Sigmoid colon (tissue), 7 donors: ENCODE results near the gene ANKRD13C. TPM values are rescaled to one million over a fixed set of nuclear protein-coding genes. Genes with fewer than 3 reads are reported as not detected.
A peak's percentile ranks its signal among the peaks of the same experiment; 100 is the strongest.

Experiments used
- DNase-seq: peaks from one replicate; pipeline ENCODE4 v3.0.0-alpha.2; 2019
- H3K27ac ChIP-seq, 4 donors: fragments of 200-600 bp; sonication (generic); one replicate each; pipeline ENCODE4 v1.5.1; 2016 to 2019; ENCODE audit warnings: mild to moderate bottlenecking in 1 of 4
- H3K27me3 ChIP-seq, 3 donors: fragments of 200-600 bp; sonication (generic); one replicate each; pipeline ENCODE4 v1.5.1; 2019; ENCODE audit warnings: mild to moderate bottlenecking in 1 of 3
- H3K36me3 ChIP-seq, 4 donors: fragments of 200-600 bp; sonication (generic); one replicate each; pipeline ENCODE4 v1.5.1; 2016 to 2019
- H3K4me1 ChIP-seq, 4 donors: fragments of 200-600 bp; sonication (generic); one replicate each; pipeline ENCODE4 v1.5.1; 2017 to 2019
- H3K4me3 ChIP-seq, 4 donors: fragments of 200-600 bp; sonication (generic); one replicate each; pipeline ENCODE4 v1.5.1; 2017 to 2019; ENCODE audit warnings: mild to moderate bottlenecking in 2 of 4, moderate library complexity in 1 of 4
- H3K9me3 ChIP-seq, 4 donors: fragments of 200-600 bp in 3 of 4; sonication (generic) in 3 of 4; one replicate each; pipeline versions ENCODE4 v1.5.1 to v1.6.1; 2013 to 2019
- EP300 ChIP-seq, 4 donors: sonication (generic); formaldehyde crosslinking; IDR thresholded peaks; one replicate each; pipeline ENCODE4 v1.6.1; 2017; ENCODE audit warnings: antibody characterized with exemption in 4 of 4
- POLR2A ChIP-seq, 2 donors: fragments of 450-650 bp; IDR thresholded peaks; one replicate each; pipeline ENCODE4 v1.6.1; 2016; ENCODE audit warnings: antibody characterized with exemption in 2 of 2, mild to moderate bottlenecking in 2 of 2, moderate library complexity in 2 of 2
- POLR2AphosphoS5 ChIP-seq, 4 donors: sonication (generic); formaldehyde crosslinking; IDR thresholded peaks; one replicate each; pipeline ENCODE4 v1.6.1; 2017; ENCODE audit warnings: antibody characterized with exemption in 4 of 4
- WGBS, 2 donors: extraction: QIAGEN DNeasy Blood & Tissue Kit; methylation state at CpG; one replicate each; pipeline ENCODE4 v1.1.7; 2013; 5-methylcytosine and 5-hydroxymethylcytosine counted together
- intact Hi-C: fragments of 100-400 bp; cut with DNase I; formaldehyde crosslinking; loops from one replicate; pipeline ENCODE4 v1.15.1; 2023
- polyA plus RNA-seq, 3 donors: library from polyadenylated mRNA; stranded (reverse); fragments of 200-250 nt; gene quantifications; one replicate each; pipeline ENCODE4 v1.2.3, GENCODE V29; 2013
- total RNA-seq, 4 donors: library from RNA; depleted of rRNA; stranded (reverse); fragments of >200 nt; gene quantifications; one replicate each; pipeline ENCODE4 v1.1.0, GENCODE V29; 2016
- TF ChIP-seq, protein P1 (sequence below), 4 experiments: fragments of 450-650 bp in 3 of 4; fragments of 200-600 bp in 1 of 4; IDR thresholded peaks; one replicate each; pipeline ENCODE4 v1.5.1; 2016 to 2019; ENCODE audit warnings: antibody characterized with exemption in 4 of 4, mild to moderate bottlenecking in 3 of 4, moderate library complexity in 2 of 4
- donor health status: healthy with polysubstance abuse.
- donor health status: Bipolar disorder and iron deficiency.
- donor health status: healthy.

Gene ANKRD13C, protein sequence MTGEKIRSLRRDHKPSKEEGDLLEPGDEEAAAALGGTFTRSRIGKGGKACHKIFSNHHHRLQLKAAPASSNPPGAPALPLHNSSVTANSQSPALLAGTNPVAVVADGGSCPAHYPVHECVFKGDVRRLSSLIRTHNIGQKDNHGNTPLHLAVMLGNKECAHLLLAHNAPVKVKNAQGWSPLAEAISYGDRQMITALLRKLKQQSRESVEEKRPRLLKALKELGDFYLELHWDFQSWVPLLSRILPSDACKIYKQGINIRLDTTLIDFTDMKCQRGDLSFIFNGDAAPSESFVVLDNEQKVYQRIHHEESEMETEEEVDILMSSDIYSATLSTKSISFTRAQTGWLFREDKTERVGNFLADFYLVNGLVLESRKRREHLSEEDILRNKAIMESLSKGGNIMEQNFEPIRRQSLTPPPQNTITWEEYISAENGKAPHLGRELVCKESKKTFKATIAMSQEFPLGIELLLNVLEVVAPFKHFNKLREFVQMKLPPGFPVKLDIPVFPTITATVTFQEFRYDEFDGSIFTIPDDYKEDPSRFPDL
- total RNA-seq (10 to 100 TPM; 22.8 to 34.2 (median 28.5) TPM), polyA plus RNA-seq (10 to 100 TPM; 10.6 to 15.6 (median 12.3) TPM)

DNA sequence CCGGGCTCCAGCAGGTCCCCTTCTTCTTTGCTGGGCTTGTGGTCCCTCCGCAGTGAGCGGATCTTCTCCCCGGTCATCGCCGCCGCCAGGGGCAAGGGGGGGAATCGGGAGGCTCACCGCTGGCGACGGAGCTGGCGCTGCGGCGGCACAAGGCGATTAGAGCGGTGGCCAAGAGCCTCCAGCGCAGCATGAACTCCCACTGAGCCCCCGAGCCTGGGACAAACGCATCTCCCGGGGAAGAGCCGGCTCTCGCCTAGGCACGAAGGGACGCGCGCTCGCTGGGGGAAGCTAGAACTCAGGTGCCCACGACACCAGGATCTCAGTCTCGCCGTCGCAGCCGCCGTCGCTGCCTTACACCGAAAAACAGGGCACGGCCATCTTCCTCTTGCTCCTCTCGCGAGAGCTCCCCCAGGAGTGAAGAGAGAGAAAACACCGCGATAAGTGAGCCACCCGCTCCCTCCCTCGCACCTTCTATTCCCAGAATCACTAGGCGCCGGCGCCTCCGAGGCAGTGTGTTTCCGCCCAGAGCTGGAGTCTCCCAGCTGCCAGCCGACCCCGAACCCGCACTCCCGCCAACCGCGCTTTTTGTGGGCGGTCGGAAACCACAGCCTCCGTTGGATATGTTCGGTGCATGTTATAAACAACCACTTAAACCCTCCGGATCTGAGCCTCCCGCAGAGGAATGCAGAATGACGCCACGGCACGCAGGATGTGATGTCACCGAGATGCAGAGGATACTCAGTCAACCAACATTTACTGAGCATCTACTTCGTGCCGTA is at the start of gene ANKRD13C:
TSS of gene ANKRD13C (minus strand) at position 391 of the 779 bp plus-strand sequence. CDS start at position 77, 314 bp downstream.
- Histone ChIP-seq H3K36me3 (no peaks in the 10 kb centered on the region), H3K4me1 (peaks cover 0 to 49% (median 48%) of the 10 kb centered on the region in 4 donors), H3K27ac (peak within 1 kb of the TSS; percentile 92 to 95 (median 92)), H3K9me3 (no peaks in the 10 kb centered on the region), H3K27me3 (no peaks in the 10 kb centered on the region), H3K4me3 (peak within 1 kb of the TSS; percentile 74 to 89 (median 82))
- TF ChIP-seq POLR2A (IDR thresholded peaks at IDR 0.05) = peak; percentile 80 to 83
- peak; percentile 94 to 96 (median 96) for TF ChIP-seq POLR2AphosphoS5 (IDR thresholded peaks at IDR 0.05)
- no peak for TF ChIP-seq EP300 (IDR thresholded peaks at IDR 0.05)
- intact Hi-C loops = loop anchor here (1.0 to 2.0 kb wide), 3 partner anchors 57 to 149 kb away; partner anchors contain the start of genes CTH, LRRC40 and SRSF11
- 0% methylated on average over 65 of the region's 65 CpGs for WGBS, 2 donors
- DNase-seq = peak; percentile 97

DNA sequence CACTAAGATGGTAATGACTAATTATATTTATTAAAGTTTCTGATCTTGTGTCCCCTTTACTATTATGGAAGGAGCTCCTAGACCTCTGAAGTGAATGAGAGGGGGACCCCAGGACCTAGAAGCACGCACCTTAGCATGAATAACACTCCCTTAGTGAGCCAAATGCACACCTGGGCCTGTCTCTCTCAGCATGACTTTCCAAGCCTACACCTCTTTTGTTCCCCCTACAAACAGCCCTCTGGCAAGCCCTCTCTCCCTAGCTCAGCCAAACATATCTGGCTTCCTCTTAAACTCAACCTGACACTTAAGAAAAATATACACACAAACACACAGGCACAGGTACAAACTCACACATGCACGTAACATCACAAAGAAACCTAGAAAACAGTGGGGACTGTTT is 49.2 kb upstream of the ANKRD13C start:
- no peaks in the 10 kb centered on the region for H3K4me1 ChIP-seq
- intact Hi-C loops = no loop called here
- H3K27ac ChIP-seq = no peak overlapping the region
- DNase-seq = no peak
- no peaks in the 10 kb centered on the region for H3K27me3 ChIP-seq
- 86 to 91% methylated on average over 2 of the region's 2 CpGs for WGBS, 2 donors
- H3K4me3 ChIP-seq = no peak overlapping the region
- H3K9me3 ChIP-seq = no peaks in the 10 kb centered on the region
- H3K36me3 ChIP-seq = no peaks in the 10 kb centered on the region
- TF ChIP-seq, protein P1, sequence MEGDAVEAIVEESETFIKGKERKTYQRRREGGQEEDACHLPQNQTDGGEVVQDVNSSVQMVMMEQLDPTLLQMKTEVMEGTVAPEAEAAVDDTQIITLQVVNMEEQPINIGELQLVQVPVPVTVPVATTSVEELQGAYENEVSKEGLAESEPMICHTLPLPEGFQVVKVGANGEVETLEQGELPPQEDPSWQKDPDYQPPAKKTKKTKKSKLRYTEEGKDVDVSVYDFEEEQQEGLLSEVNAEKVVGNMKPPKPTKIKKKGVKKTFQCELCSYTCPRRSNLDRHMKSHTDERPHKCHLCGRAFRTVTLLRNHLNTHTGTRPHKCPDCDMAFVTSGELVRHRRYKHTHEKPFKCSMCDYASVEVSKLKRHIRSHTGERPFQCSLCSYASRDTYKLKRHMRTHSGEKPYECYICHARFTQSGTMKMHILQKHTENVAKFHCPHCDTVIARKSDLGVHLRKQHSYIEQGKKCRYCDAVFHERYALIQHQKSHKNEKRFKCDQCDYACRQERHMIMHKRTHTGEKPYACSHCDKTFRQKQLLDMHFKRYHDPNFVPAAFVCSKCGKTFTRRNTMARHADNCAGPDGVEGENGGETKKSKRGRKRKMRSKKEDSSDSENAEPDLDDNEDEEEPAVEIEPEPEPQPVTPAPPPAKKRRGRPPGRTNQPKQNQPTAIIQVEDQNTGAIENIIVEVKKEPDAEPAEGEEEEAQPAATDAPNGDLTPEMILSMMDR (IDR thresholded peaks at IDR 0.05) = no peak
- TF ChIP-seq EP300 (IDR thresholded peaks at IDR 0.05) = no peak

DNA sequence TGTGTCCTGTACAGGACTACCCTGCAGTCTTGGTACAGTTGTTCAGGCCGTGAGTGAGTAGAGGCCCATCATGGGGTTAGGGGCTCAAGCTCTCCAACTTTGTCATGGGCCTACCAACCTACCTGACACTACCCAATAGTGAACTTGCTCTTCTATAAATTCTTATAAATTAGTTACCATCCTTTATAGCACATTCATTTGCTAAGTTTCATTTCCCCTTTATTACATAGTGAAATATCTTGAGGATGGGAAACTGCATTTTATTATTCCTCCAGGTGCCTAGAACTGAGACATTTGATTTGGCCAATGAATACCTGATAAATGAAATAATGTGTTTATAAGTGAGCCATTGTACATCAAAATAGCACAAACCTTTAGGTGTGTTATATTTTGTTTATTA is 47.5 kb upstream of the ANKRD13C start:
- H3K27ac ChIP-seq = no peak overlapping the region
- H3K36me3 ChIP-seq = no peaks in the 10 kb centered on the region
- intact Hi-C loops = no loop called here
- TF ChIP-seq EP300 (IDR thresholded peaks at IDR 0.05) = no peak
- TF ChIP-seq POLR2AphosphoS5 (IDR thresholded peaks at IDR 0.05) = no peak
- TF ChIP-seq, protein P1 (IDR thresholded peaks at IDR 0.05) = no peak
- TF ChIP-seq POLR2A (IDR thresholded peaks at IDR 0.05) = no peak
- no peaks in the 10 kb centered on the region for H3K4me1 ChIP-seq
- no peak for DNase-seq
- H3K9me3 ChIP-seq = no peaks in the 10 kb centered on the region
- no peaks in the 10 kb centered on the region for H3K27me3 ChIP-seq
- 83 to 97% methylated on average over 1 of the region's 1 CpG for WGBS, 2 donors
- H3K4me3 ChIP-seq = no peak overlapping the region

DNA sequence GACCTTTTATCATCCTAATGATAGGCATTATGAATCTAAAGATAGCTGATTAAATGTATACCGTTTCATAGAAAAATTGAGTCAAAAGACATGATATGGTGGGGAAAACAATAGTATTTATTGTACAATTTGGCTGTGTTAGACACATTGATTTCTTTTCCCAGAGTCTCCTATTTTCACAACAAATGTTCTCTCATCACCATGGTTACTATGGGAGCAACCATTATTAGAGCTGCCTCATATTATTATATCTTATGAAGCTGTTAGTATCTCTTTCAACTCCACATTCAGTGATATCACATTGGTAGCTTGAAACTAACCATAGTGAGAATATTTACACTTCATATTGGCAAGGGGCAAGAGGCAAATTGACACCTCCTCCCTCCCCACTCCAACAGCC is 45.8 kb upstream of the ANKRD13C start:
- intact Hi-C loops = no loop called here
- no peak for DNase-seq
- H3K9me3 ChIP-seq = no peaks in the 10 kb centered on the region
- H3K4me1 ChIP-seq = no peaks in the 10 kb centered on the region
- H3K27me3 ChIP-seq = no peaks in the 10 kb centered on the region
- H3K27ac ChIP-seq = no peak overlapping the region
- H3K4me3 ChIP-seq = no peak overlapping the region
- TF ChIP-seq POLR2AphosphoS5 (IDR thresholded peaks at IDR 0.05) = no peak
- TF ChIP-seq, protein P1 (IDR thresholded peaks at IDR 0.05) = no peak
- no peak for TF ChIP-seq POLR2A (IDR thresholded peaks at IDR 0.05)
- no peak for TF ChIP-seq EP300 (IDR thresholded peaks at IDR 0.05)
- H3K36me3 ChIP-seq = no peaks in the 10 kb centered on the region
- 86 to 93% methylated on average over 1 of the region's 1 CpG for WGBS, 2 donors

DNA sequence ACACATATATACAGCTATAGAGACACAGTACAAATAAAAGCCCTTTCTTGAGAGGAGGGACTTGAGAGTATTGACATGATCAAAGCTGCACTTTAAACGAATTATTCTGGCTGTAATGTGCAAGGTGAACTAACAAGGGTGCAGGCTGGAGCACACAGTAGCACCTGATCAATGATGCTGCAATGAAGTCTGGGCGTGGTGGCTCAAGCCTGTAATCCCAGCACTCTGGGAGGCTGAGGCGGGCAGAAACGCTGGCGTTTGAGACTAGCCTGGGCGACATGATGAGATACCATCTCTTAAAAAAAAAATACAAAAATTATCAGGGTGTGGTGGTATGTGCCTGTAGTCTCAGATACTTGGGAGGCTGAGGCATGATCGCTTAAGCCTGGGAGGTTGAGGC is 42.5 kb upstream of the ANKRD13C start:
- WGBS, 2 donors = 30 to 81% methylated on average over 7 of the region's 7 CpGs
- Histone ChIP-seq H3K36me3 (no peaks in the 10 kb centered on the region), H3K4me1 (no peaks in the 10 kb centered on the region), H3K27ac (no peak overlapping the region), H3K9me3 (no peaks in the 10 kb centered on the region), H3K4me3 (no peak overlapping the region), H3K27me3 (no peaks in the 10 kb centered on the region)
- no peak for TF ChIP-seq POLR2AphosphoS5 (IDR thresholded peaks at IDR 0.05)
- TF ChIP-seq POLR2A (IDR thresholded peaks at IDR 0.05) = no peak
- no peak for TF ChIP-seq EP300 (IDR thresholded peaks at IDR 0.05)
- TF ChIP-seq, protein P1 (IDR thresholded peaks at IDR 0.05) = no peak
- intact Hi-C loops = no loop called here
- no peak for DNase-seq
